ENCODE measurements around the gene RILPL1. TPM values are rescaled to one million over a fixed set of nuclear protein-coding genes. Genes with fewer than 3 reads are reported as not detected.
"Not testable (repeated sequence)": the region's sequence is repeated elsewhere in the genome, so short reads cannot be mapped to it uniquely, and the experiment has no call there.

The RILPL1 gene
- total and polyA plus RNA-seq, 10 of the 15 experiments (the other 5 are each of a cell fraction or from before 2014, with no cell fraction given): 0.05 to 0.61 (median 0.25) TPM

DNA sequence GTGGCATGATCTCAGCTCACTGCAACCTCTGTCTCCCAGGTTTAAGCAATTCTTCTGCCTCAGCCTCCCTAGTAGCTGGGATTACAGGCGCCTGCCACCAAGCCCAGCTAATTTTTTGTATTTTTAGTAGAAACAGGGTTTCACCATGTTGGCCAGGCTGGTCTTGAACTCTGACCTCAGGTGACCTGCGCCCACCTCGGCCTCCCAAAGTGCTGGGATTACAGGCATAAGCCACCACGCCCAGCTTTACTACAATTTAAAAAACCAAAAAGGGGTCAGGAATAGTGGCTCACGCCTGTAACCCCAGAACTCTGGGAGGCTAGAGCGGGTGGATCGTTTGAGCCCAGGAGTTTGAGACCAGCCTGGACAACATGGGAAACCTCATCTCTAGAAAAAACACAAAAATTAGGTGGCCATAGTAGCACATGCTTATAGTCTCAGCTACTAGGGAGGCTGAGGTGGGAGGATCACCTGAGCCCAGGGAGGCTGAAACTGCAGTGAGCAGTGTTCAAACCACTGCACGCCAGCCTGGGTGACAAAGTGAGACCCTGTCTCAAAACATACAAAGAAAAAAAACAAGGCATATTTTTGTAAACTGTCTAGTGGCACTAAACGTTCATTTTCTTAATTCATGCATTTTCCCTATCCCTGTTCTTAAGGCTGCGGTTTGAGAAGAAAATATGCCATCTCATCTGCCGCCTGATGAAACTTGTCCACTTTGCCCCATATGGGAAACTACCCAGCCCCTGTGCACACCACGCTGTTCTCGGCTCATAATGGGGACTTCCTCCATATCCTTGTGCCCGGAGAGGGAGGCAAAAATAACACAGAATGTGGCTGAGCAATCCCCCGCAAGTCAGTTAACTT lies 101.3 kb downstream of the RILPL1 start:
- TSS peak; percentile 45 for BruUV-seq (replicated peaks)
- H3K36me3 ChIP-seq (ENCODE audit: control insufficient read depth in 2 of 2, insufficient read depth in 2 of 2, low read length in 1 of 2): peaks cover 3 to 23% of the 10 kb centered on the region in 2 experiments
- ChIA-PET SMC1A (ENCODE audit: uncharacterized antibody, unreplicated experiment) (interaction anchor here (0.6 to 4.9 kb wide), 16 partner anchors 9 to 280 kb away, joined by 3 to 48 read pairs (median 4); partner anchors contain the start of genes ATP6V0A2, KMT5A, MPHOSPH9 and SBNO1), RAD21 (ENCODE audit: unreplicated experiment) (interaction anchor here (0.7 to 7.1 kb wide), 11 partner anchors 9 to 164 kb away, joined by 3 to 48 read pairs (median 5); partner anchors contain the start of genes SBNO1 and SNRNP35), POLR2A (interaction anchor here (0.6 to 3.8 kb wide), 14 partner anchors 10 to 572 kb away, joined by 3 to 17 read pairs (median 4); partner anchors contain the start of genes KMT5A, MPHOSPH9, MTRFR and SNRNP35), CTCF (interaction anchor here (0.6 to 1.9 kb wide), 4 partner anchors 25 to 185 kb away, joined by 3 to 8 read pairs (median 4); partner anchors contain the start of genes SBNO1 and SNRNP35)
- H3K9ac ChIP-seq (ENCODE audit: control insufficient read depth, insufficient read depth, low read length): peak overlapping the region; percentile 89
- DNase-seq (ENCODE audit: low read depth, low spot score); H4K20me1 ChIP-seq (ENCODE audit: control insufficient read depth, insufficient read depth); H2AFZ ChIP-seq (ENCODE audit: control insufficient read depth, low read depth, low read length); H3K9me3 ChIP-seq (replicated peaks; ENCODE audit: control insufficient read depth, insufficient read depth, low read length); FAIRE-seq; H3K27me3 ChIP-seq (replicated peaks in 1 of 2; ENCODE audit: control insufficient read depth in 2 of 2, insufficient read depth in 2 of 2, low read length in 1 of 2): not testable (repeated sequence)
- in situ Hi-C loops (cut with MboI): loop anchor here (25.0 kb wide), 1 partner anchor 1480 kb away; the partner anchor contains the start of gene UBC
- peaks cover 80% of the 10 kb centered on the region for H3K79me2 ChIP-seq (ENCODE audit: control insufficient read depth, insufficient read depth, low read length)
- WGBS (ENCODE audit: insufficient coverage, insufficient replicate concordance, low lambda C conversion rate, missing lambda C conversion rate): 35% methylated on average over 15 of the region's 15 CpGs
- H3K4me1 ChIP-seq (ENCODE audit: control insufficient read depth, insufficient read depth, low read length): peaks cover 25% of the 10 kb centered on the region
- peak; percentile 49 for ATAC-seq
- H3K4me2 ChIP-seq (ENCODE audit: control insufficient read depth, insufficient read depth): peak overlapping the region; percentile 96
- H3K4me3 ChIP-seq: peak overlapping the region; percentile 82
- peak overlapping the region; percentile 95 for H3K27ac ChIP-seq (ENCODE audit: control insufficient read depth, insufficient read depth)
- intact Hi-C loops (cut with micrococcal nuclease; ENCODE audit: unreplicated experiment): loop anchor here (1.0 to 10.0 kb wide), 4 partner anchors 45 to 1343 kb away; partner anchors contain the start of gene TMED2
- TF ChIP-seq EED (IDR thresholded peaks at IDR 0.05; ENCODE audit: low read depth) (peak; percentile 79), IKZF1 (conservative IDR thresholded peaks at IDR 0.05) (peak; percentile 69), ZNF207 (IDR thresholded peaks at IDR 0.05; ENCODE audit: borderline replicate concordance) (0 out of 2 replicates have a peak, but pooled peaks have one; percentile 17), MTA2 (IDR thresholded peaks at IDR 0.05; ENCODE audit: low read depth) (0 out of 2 replicates have a peak, but pooled peaks have one; percentile 28), SMARCA5 (IDR thresholded peaks at IDR 0.05) (0 out of 2 replicates have a peak, but pooled peaks have one; percentile 41), RUNX3 (IDR thresholded peaks at IDR 0.05; ENCODE audit: low read length) (peak; percentile 56), NBN (IDR thresholded peaks at IDR 0.05) (0 out of 2 replicates have a peak, but pooled peaks have one; percentile 46), ZNF217 (IDR thresholded peaks at IDR 0.05) (peak; percentile 71; the same call in 1 of the 2 replicates), ZBED1 (IDR thresholded peaks at IDR 0.05; ENCODE audit: borderline replicate concordance) (0 out of 2 replicates have a peak, but pooled peaks have one; percentile 27), NR2F1 (conservative IDR thresholded peaks at IDR 0.05) (peak; percentile 70), ETV6 (conservative IDR thresholded peaks at IDR 0.05 in 1 of 2, IDR thresholded peaks at IDR 0.05 in 1 of 2; ENCODE audit: borderline replicate concordance in 1 of 2, low read depth in 1 of 2) (peak in 1 of 2 experiments; percentile 30; a peak in 1 of 4 replicates), LARP7 (IDR thresholded peaks at IDR 0.05) (peak; percentile 23; the same call in 1 of the 2 replicates), POLR2A (IDR thresholded peaks at IDR 0.05; ENCODE audit: low read depth, low read length) (0 out of 2 replicates have a peak, but pooled peaks have one; percentile 38), IKZF2 (IDR thresholded peaks at IDR 0.05) (peak; percentile 60 to 72), BHLHE40 (IDR thresholded peaks at IDR 0.05; ENCODE audit: borderline replicate concordance in 1 of 2, low read depth in 2 of 2, low read length in 1 of 2) (peak in 1 of 2 experiments; percentile 39; a peak in 1 of 4 replicates)
- TF ChIP-seq, protein P1, sequence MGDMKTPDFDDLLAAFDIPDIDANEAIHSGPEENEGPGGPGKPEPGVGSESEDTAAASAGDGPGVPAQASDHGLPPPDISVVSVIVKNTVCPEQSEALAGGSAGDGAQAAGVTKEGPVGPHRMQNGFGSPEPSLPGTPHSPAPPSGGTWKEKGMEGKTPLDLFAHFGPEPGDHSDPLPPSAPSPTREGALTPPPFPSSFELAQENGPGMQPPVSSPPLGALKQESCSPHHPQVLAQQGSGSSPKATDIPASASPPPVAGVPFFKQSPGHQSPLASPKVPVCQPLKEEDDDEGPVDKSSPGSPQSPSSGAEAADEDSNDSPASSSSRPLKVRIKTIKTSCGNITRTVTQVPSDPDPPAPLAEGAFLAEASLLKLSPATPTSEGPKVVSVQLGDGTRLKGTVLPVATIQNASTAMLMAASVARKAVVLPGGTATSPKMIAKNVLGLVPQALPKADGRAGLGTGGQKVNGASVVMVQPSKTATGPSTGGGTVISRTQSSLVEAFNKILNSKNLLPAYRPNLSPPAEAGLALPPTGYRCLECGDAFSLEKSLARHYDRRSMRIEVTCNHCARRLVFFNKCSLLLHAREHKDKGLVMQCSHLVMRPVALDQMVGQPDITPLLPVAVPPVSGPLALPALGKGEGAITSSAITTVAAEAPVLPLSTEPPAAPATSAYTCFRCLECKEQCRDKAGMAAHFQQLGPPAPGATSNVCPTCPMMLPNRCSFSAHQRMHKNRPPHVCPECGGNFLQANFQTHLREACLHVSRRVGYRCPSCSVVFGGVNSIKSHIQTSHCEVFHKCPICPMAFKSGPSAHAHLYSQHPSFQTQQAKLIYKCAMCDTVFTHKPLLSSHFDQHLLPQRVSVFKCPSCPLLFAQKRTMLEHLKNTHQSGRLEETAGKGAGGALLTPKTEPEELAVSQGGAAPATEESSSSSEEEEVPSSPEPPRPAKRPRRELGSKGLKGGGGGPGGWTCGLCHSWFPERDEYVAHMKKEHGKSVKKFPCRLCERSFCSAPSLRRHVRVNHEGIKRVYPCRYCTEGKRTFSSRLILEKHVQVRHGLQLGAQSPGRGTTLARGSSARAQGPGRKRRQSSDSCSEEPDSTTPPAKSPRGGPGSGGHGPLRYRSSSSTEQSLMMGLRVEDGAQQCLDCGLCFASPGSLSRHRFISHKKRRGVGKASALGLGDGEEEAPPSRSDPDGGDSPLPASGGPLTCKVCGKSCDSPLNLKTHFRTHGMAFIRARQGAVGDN (IDR thresholded peaks at IDR 0.05): 0 out of 2 replicates have a peak, but pooled peaks have one; percentile 9
- TF ChIP-seq, protein P2, sequence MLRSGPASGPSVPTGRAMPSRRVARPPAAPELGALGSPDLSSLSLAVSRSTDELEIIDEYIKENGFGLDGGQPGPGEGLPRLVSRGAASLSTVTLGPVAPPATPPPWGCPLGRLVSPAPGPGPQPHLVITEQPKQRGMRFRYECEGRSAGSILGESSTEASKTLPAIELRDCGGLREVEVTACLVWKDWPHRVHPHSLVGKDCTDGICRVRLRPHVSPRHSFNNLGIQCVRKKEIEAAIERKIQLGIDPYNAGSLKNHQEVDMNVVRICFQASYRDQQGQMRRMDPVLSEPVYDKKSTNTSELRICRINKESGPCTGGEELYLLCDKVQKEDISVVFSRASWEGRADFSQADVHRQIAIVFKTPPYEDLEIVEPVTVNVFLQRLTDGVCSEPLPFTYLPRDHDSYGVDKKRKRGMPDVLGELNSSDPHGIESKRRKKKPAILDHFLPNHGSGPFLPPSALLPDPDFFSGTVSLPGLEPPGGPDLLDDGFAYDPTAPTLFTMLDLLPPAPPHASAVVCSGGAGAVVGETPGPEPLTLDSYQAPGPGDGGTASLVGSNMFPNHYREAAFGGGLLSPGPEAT (IDR thresholded peaks at IDR 0.05; ENCODE audit: low read depth): peak; percentile 80

Measured in GM12878 (cell line).